GM19240 (cell line): ENCODE measurements around the gene ADAMTS8.

ENCODE experiments used
- DNase-seq: peaks from one replicate; pipeline ENCODE4 v3.0.0; 2011; ENCODE audit warnings: low spot score; ENCODE audit not compliant: insufficient read length

ADAMTS8 gene

GRCh38 chr11:130428316-130429119 is at the start of gene ADAMTS8:
TSS of gene ADAMTS8 (minus strand) at chr11:130428609. CDS start at chr11:130428286, 323 bp downstream.
- no peak for DNase-seq

- DNase-seq: no peak
Measured at GRCh38 chr11:130477586-130478203, 49.3 kb upstream of the ADAMTS8 start.

- DNase-seq: no peak
Measured at GRCh38 chr11:130476922-130477491, 48.6 kb upstream of the ADAMTS8 start.

GRCh38 chr11:130476200-130476921 is 48.0 kb upstream of the ADAMTS8 start:
- no peak for DNase-seq

GRCh38 chr11:130475426-130476053 is 47.1 kb upstream of the ADAMTS8 start:
- no peak for DNase-seq

- no peak for DNase-seq
Measured at GRCh38 chr11:130474637-130475400, 46.4 kb upstream of the ADAMTS8 start.

- DNase-seq: no peak
Measured at GRCh38 chr11:130473795-130474377, 45.5 kb upstream of the ADAMTS8 start.

GRCh38 chr11:130473056-130473794 is 44.8 kb upstream of the ADAMTS8 start:
- no peak for DNase-seq

- no peak for DNase-seq
Measured at GRCh38 chr11:130472434-130472961, 44.1 kb upstream of the ADAMTS8 start.

GRCh38 chr11:130471731-130472433 is 43.5 kb upstream of the ADAMTS8 start:
- DNase-seq: no peak

GRCh38 chr11:130470832-130471706 is 42.7 kb upstream of the ADAMTS8 start:
- DNase-seq: no peak

- DNase-seq: no peak
Measured at GRCh38 chr11:130469181-130469580, 40.8 kb upstream of the ADAMTS8 start.

GRCh38 chr11:130467116-130467900 is 38.9 kb upstream of the ADAMTS8 start:
- DNase-seq: no peak

- DNase-seq: no peak
Measured at GRCh38 chr11:130465263-130465662, 36.9 kb upstream of the ADAMTS8 start.

- DNase-seq: no peak
Measured at GRCh38 chr11:130464291-130464812, 35.9 kb upstream of the ADAMTS8 start.

- no peak for DNase-seq
Measured at GRCh38 chr11:130462931-130463330, 34.5 kb upstream of the ADAMTS8 start.
